ENCODE measurements around the gene BRD3OS.

- no peak for TF ChIP-seq CTCF (IDR thresholded peaks at IDR 0.05)
- no peak for TF ChIP-seq POLR2A (IDR thresholded peaks at IDR 0.05)
- no peak for TF ChIP-seq EP300 (IDR thresholded peaks at IDR 0.05)
Measured at GRCh38 chr9:134076644-134077043, 51.4 kb downstream of the BRD3OS start.

All from ovary (tissue), 3 donors.